ENCODE measurements around the gene TMIGD2.

The TMIGD2 gene

GRCh38 chr19:4326837-4327251 lies 24.7 kb upstream of the TMIGD2 start:
- no peak for DNase-seq (ENCODE audit: low read depth)

GRCh38 chr19:4326215-4326836 lies 24.1 kb upstream of the TMIGD2 start:
- DNase-seq (ENCODE audit: low read depth), result no peak

- no peak for DNase-seq (ENCODE audit: low read depth)
Observed at GRCh38 chr19:4324228-4324627, 22.0 kb upstream of the TMIGD2 start.

- DNase-seq (ENCODE audit: low read depth), result no peak
Observed at GRCh38 chr19:4323692-4324091, 21.5 kb upstream of the TMIGD2 start.

GRCh38 chr19:4322942-4323665 lies 20.9 kb upstream of the TMIGD2 start:
- no peak for DNase-seq (ENCODE audit: low read depth)

- DNase-seq (ENCODE audit: low read depth), result no peak
Observed at GRCh38 chr19:4320419-4320818, 18.2 kb upstream of the TMIGD2 start.

GRCh38 chr19:4319067-4319718 lies 17.0 kb upstream of the TMIGD2 start:
- no peak for DNase-seq (ENCODE audit: low read depth)

- no peak for DNase-seq (ENCODE audit: low read depth)
Observed at GRCh38 chr19:4318460-4318859, 16.3 kb upstream of the TMIGD2 start.

GRCh38 chr19:4316956-4317355 lies 14.8 kb upstream of the TMIGD2 start:
- no peak for DNase-seq (ENCODE audit: low read depth)

GRCh38 chr19:4313847-4314490 lies 11.8 kb upstream of the TMIGD2 start:
- no peak for DNase-seq (ENCODE audit: low read depth)

GRCh38 chr19:4310247-4311121 lies 8.3 kb upstream of the TMIGD2 start:
- DNase-seq (ENCODE audit: low read depth), result no peak

- no peak for DNase-seq (ENCODE audit: low read depth)
Observed at GRCh38 chr19:4305659-4306058, 3.5 kb upstream of the TMIGD2 start.

- no peak for DNase-seq (ENCODE audit: low read depth)
Observed at GRCh38 chr19:4305257-4305612, 3.0 kb upstream of the TMIGD2 start.

- peak; percentile 43 for DNase-seq (ENCODE audit: low read depth)
Observed at GRCh38 chr19:4304538-4305256, 2.5 kb upstream of the TMIGD2 start, which contains the start of gene FSD1. FSD1 (plus strand) TSS chr19:4304598; CDS start chr19:4304747, 149 bp downstream.

GRCh38 chr19:4303819-4304537 lies 1.8 kb upstream of the TMIGD2 start:
- no peak for DNase-seq (ENCODE audit: low read depth)

GRCh38 chr19:4301590-4302242 lies 473 bp downstream of the TMIGD2 start:
- DNase-seq (ENCODE audit: low read depth), result no peak

GRCh38 chr19:4300589-4300988 lies 1.6 kb downstream of the TMIGD2 start:
- DNase-seq (ENCODE audit: low read depth), result no peak

- no peak for DNase-seq (ENCODE audit: low read depth)
Observed at GRCh38 chr19:4298810-4299550, 3.2 kb downstream of the TMIGD2 start.

All from stimulated activated CD8-positive, alpha-beta memory T cell treated with anti-CD3 and anti-CD28 coated beads, Interleukin-12 subunit alpha, Interleukin-12 subunit beta, amount 100 ng/mL, for 1 hour (primary cell).